ENCODE data around the gene SLC22A23. TPM values are rescaled to one million over a fixed set of nuclear protein-coding genes. Genes with fewer than 3 reads are reported as not detected.

SLC22A23 gene
- total RNA-seq, 1 experiment from 2014 or later, result 10.1 TPM

- DNase-seq (ENCODE audit: low read depth), result no peak
- in situ Hi-C loops (cut with HindIII; ENCODE audit: low pct_unique_long_range_greater_than_20kb, low sequenced_read_pairs), result no loop called here
Measured at GRCh38 chr6:3450888-3451287, 6.0 kb downstream of the SLC22A23 start.

- in situ Hi-C loops (cut with HindIII; ENCODE audit: low pct_unique_long_range_greater_than_20kb, low sequenced_read_pairs), result no loop called here
- DNase-seq (ENCODE audit: low read depth), result no peak
Measured at GRCh38 chr6:3449750-3450305, 7.0 kb downstream of the SLC22A23 start.

GRCh38 chr6:3449321-3449720 is 7.5 kb downstream of the SLC22A23 start:
- in situ Hi-C loops (cut with HindIII; ENCODE audit: low pct_unique_long_range_greater_than_20kb, low sequenced_read_pairs), result no loop called here
- no peak for DNase-seq (ENCODE audit: low read depth)

- no peak for DNase-seq (ENCODE audit: low read depth)
- in situ Hi-C loops (cut with HindIII; ENCODE audit: low pct_unique_long_range_greater_than_20kb, low sequenced_read_pairs), result no loop called here
Measured at GRCh38 chr6:3447005-3447404, 9.8 kb downstream of the SLC22A23 start.

- in situ Hi-C loops (cut with HindIII; ENCODE audit: low pct_unique_long_range_greater_than_20kb, low sequenced_read_pairs), result no loop called here
- DNase-seq (ENCODE audit: low read depth), result no peak
Measured at GRCh38 chr6:3446184-3446583, 10.7 kb downstream of the SLC22A23 start.

- in situ Hi-C loops (cut with HindIII; ENCODE audit: low pct_unique_long_range_greater_than_20kb, low sequenced_read_pairs), result no loop called here
- DNase-seq (ENCODE audit: low read depth), result no peak
Measured at GRCh38 chr6:3444276-3445088, 12.4 kb downstream of the SLC22A23 start.

- in situ Hi-C loops (cut with HindIII; ENCODE audit: low pct_unique_long_range_greater_than_20kb, low sequenced_read_pairs), result no loop called here
- no peak for DNase-seq (ENCODE audit: low read depth)
Measured at GRCh38 chr6:3443221-3443515, 13.7 kb downstream of the SLC22A23 start.

- peak; percentile 80 for DNase-seq (ENCODE audit: low read depth)
- in situ Hi-C loops (cut with HindIII; ENCODE audit: low pct_unique_long_range_greater_than_20kb, low sequenced_read_pairs), result no loop called here
Measured at GRCh38 chr6:3442431-3443220, 14.2 kb downstream of the SLC22A23 start.

GRCh38 chr6:3440911-3441310 is 15.9 kb downstream of the SLC22A23 start:
- DNase-seq (ENCODE audit: low read depth), result no peak
- in situ Hi-C loops (cut with HindIII; ENCODE audit: low pct_unique_long_range_greater_than_20kb, low sequenced_read_pairs), result no loop called here

- in situ Hi-C loops (cut with HindIII; ENCODE audit: low pct_unique_long_range_greater_than_20kb, low sequenced_read_pairs), result no loop called here
- DNase-seq (ENCODE audit: low read depth), result no peak
Measured at GRCh38 chr6:3439961-3440360, 16.9 kb downstream of the SLC22A23 start.

GRCh38 chr6:3438190-3439167 is 18.4 kb downstream of the SLC22A23 start:
- DNase-seq (ENCODE audit: low read depth), result peak; percentile 76
- in situ Hi-C loops (cut with HindIII; ENCODE audit: low pct_unique_long_range_greater_than_20kb, low sequenced_read_pairs), result no loop called here

- in situ Hi-C loops (cut with HindIII; ENCODE audit: low pct_unique_long_range_greater_than_20kb, low sequenced_read_pairs), result no loop called here
- no peak for DNase-seq (ENCODE audit: low read depth)
Measured at GRCh38 chr6:3433005-3433404, 23.8 kb downstream of the SLC22A23 start.

- DNase-seq (ENCODE audit: low read depth), result no peak
- in situ Hi-C loops (cut with HindIII; ENCODE audit: low pct_unique_long_range_greater_than_20kb, low sequenced_read_pairs), result no loop called here
Measured at GRCh38 chr6:3432416-3432815, 24.4 kb downstream of the SLC22A23 start.

- in situ Hi-C loops (cut with HindIII; ENCODE audit: low pct_unique_long_range_greater_than_20kb, low sequenced_read_pairs), result no loop called here
- DNase-seq (ENCODE audit: low read depth), result no peak
Measured at GRCh38 chr6:3431994-3432393, 24.9 kb downstream of the SLC22A23 start.

GRCh38 chr6:3429211-3429610 is 27.6 kb downstream of the SLC22A23 start:
- in situ Hi-C loops (cut with HindIII; ENCODE audit: low pct_unique_long_range_greater_than_20kb, low sequenced_read_pairs), result no loop called here
- peak; percentile 23 for DNase-seq (ENCODE audit: low read depth)

- in situ Hi-C loops (cut with HindIII; ENCODE audit: low pct_unique_long_range_greater_than_20kb, low sequenced_read_pairs), result no loop called here
- no peak for DNase-seq (ENCODE audit: low read depth)
Measured at GRCh38 chr6:3428700-3429099, 28.1 kb downstream of the SLC22A23 start.

GRCh38 chr6:3428247-3428646 is 28.6 kb downstream of the SLC22A23 start:
- no peak for DNase-seq (ENCODE audit: low read depth)
- in situ Hi-C loops (cut with HindIII; ENCODE audit: low pct_unique_long_range_greater_than_20kb, low sequenced_read_pairs), result no loop called here

- DNase-seq (ENCODE audit: low read depth), result peak; percentile 63
- in situ Hi-C loops (cut with HindIII; ENCODE audit: low pct_unique_long_range_greater_than_20kb, low sequenced_read_pairs), result no loop called here
Measured at GRCh38 chr6:3427687-3428085, 29.2 kb downstream of the SLC22A23 start.

All from Caki2 (cell line).